C4-2B (cell line): ENCODE measurements around the gene GOLGA7B.

Source experiments
- H3K27ac ChIP-seq: fragments of 450-650 bp; 2 replicates; pipeline ENCODE4 v1.5.1; 2017
- ZFX ChIP-seq: fragments of 450-650 bp; IDR thresholded peaks from 2 replicates; pipeline ENCODE4 v1.6.1; 2017
- TF ChIP-seq, protein P1 (sequence below): fragments of 450-650 bp; conservative IDR thresholded peaks from 2 replicates; pipeline ENCODE4 v1.5.1; 2017; ENCODE audit warnings: mild to moderate bottlenecking

The GOLGA7B gene

DNA sequence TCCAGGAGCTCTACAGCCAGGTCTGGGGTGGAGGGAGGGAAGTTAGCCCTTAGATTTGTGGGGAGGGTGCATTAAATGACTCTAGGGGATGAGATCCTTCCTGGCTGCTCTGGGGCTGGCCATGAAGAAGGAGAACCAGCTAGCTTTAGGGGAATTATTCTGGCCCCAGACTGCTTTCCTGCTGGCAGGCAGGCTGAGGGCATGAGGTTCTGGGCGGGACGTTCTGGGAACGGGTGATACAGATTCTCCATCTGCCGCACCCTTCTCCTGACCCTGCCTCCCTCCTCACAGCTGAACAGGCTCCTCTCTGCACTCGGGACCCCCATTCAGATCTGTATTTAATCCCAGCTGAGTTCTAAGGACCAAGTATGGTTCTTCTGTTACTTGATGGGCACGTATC, 23.9 kb downstream of the GOLGA7B start:
- no peak for TF ChIP-seq ZFX
- TF ChIP-seq, protein P1, sequence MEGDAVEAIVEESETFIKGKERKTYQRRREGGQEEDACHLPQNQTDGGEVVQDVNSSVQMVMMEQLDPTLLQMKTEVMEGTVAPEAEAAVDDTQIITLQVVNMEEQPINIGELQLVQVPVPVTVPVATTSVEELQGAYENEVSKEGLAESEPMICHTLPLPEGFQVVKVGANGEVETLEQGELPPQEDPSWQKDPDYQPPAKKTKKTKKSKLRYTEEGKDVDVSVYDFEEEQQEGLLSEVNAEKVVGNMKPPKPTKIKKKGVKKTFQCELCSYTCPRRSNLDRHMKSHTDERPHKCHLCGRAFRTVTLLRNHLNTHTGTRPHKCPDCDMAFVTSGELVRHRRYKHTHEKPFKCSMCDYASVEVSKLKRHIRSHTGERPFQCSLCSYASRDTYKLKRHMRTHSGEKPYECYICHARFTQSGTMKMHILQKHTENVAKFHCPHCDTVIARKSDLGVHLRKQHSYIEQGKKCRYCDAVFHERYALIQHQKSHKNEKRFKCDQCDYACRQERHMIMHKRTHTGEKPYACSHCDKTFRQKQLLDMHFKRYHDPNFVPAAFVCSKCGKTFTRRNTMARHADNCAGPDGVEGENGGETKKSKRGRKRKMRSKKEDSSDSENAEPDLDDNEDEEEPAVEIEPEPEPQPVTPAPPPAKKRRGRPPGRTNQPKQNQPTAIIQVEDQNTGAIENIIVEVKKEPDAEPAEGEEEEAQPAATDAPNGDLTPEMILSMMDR: no peak
- H3K27ac ChIP-seq: no peak overlapping the region

DNA sequence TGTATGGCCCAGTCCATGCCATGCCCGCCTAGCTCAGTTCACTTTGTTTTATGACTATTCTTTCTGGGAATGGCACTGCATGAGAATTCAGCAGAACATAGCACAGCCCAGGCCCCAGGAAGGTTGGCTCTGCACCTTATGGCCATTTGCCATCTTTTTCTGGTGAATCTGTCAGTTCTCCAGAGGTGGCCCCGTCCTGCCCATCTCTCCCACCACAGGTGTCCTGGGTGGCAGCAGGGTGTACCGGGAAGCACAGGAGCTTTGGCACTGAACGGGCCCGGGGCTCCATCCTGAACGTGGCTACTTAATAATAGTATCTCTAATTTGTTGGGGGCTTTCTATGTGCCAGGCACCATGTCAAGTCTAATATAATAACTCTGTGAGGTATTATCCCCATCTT, 24.7 kb downstream of the GOLGA7B start:
- TF ChIP-seq ZFX: no peak
- TF ChIP-seq, protein P1: no peak
- no peak overlapping the region for H3K27ac ChIP-seq

DNA sequence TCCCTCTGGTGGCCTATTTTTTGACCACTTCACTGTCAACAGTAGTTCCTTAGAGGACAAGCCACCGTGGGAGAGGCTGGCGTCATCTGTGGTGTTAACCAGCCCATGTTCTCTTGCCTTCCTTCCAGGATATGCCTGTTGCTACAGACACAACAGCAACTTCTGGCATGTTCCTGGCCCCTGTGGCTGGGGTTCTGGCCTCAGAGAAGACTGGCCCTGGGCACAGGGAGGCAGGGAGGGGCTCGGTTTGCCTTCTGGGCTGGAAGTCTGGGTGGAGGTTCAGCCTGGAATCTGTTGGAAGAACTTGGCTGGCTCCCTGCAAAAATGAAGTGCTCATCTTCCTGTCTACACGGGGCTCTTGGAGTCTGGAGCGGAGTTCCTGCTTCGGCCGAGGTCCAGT, 25.7 kb downstream of the GOLGA7B start:
- TF ChIP-seq ZFX: no peak
- TF ChIP-seq, protein P1: no peak
- H3K27ac ChIP-seq: no peak overlapping the region

DNA sequence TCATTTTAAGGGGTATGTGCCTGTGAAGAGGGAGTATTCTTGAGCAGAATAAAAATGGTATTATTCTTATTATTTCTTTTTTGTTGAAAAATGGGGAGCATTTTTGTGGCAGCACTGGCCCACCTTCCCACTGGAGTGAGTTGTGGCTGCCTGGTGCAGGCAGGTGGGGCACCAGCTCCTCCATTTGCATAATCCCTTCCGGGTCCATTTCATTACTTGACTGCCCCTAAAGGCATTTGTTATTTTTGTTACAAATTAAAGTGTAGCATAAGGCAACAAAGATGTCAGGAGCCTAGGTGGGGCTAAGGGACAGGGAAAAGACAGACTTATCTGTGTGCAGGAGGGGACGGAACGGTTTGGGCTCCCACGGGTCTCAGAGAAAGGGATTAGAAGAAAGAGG, 26.8 kb downstream of the GOLGA7B start:
- no peak for TF ChIP-seq ZFX
- TF ChIP-seq, protein P1: no peak
- no peak overlapping the region for H3K27ac ChIP-seq

GRCh38 chr10:97879241-97879640, 29.6 kb downstream of the GOLGA7B start:
- no peak for TF ChIP-seq ZFX
- TF ChIP-seq, protein P1: no peak
- H3K27ac ChIP-seq: no peak overlapping the region

DNA sequence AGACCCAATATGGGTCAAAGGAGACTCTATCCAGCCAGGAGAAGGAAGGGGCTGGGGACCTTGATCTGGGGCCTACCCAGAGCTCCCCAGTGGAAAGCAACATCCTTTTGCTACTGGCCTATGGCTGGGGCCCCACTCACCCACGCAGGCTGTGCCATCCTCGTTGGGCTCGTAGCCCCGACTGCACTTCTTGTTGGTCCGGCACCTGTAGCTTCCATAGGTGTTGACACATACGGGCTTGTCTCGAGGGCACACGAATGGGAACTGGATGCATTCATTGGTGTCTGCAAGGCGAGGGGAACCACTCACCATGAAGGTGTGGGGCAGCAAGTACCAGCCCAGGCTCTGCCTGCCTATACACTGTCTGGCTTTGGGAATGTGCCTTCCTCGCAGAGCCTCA, 30.5 kb downstream of the GOLGA7B start:
- H3K27ac ChIP-seq: no peak overlapping the region
- TF ChIP-seq ZFX: no peak
- TF ChIP-seq, protein P1: no peak

DNA sequence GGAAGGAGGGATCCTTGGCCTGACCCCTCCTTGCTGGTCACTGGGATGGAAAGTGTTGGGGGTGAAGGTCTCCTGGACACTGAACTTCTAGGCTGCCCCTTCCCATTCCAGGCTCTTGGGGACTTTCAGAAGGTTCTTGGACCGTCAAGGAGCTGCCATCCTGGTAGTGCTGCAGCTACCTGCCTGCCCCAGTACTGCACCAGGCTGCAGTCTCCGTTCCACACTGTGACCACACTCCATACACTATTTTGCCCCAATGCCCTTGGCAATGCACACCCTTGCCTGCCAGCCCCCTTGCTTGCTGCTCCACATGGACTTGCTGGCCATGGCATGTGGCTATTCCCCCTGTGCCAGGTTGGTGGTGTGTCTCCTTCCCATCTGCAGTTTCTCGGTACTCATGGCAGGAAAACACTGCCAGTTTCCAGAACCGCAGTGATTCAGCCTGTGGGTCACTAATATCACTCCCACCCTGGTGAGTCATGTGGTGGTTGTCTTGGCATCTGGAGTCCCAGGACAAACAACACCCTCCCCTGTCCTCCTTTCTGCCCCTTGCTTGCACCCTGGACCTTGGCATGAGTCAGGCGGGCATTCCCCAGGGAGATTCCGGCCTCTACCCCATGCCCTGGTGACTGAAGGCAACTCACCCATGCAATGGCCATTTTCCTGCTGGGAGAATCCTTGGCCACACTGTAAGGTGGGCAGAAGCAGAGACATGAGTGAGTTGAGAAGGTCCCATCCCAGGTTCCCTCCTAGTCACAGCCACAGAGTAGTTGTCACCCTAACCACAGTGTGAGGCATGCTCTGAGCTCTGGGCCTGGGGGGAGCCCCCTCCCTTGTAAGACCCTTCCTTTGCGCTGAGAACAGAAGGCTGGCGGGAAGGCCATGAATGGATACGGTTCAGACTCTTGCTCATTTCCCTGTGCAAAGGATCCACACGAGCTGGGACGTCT, 32.8 kb downstream of the GOLGA7B start:
- H3K27ac ChIP-seq: no peak overlapping the region

More for the DNA sequence above, 32.8 kb downstream of the GOLGA7B start:
- TF ChIP-seq ZFX: no peak
- TF ChIP-seq, protein P1: no peak
